HEK293 (cell line): ENCODE measurements around the gene SYNJ2.

ENCODE experiments used
- CTCF ChIA-PET: fragments of 350-600 bp; formaldehyde crosslinking; extraction: SDS; loops from one replicate; lab custom pipeline; 2021; ENCODE audit warnings: antibody characterized with exemption; lab: Yijun Ruan, JAX
- POLR2A ChIA-PET: fragments of 300-600 bp; formaldehyde crosslinking; extraction: SDS; loops from one replicate; lab custom pipeline; 2020; ENCODE audit warnings: antibody characterized with exemption, inconsistent platforms; lab: Yijun Ruan, JAX
- H3K27ac ChIP-seq: fragments of 200-500 bp; sonication (Bioruptor generic); 2 replicates; pipeline ENCODE4 v1.5.1; 2014; ENCODE audit warnings: low read depth, low read length, control low read depth, inconsistent platforms; ENCODE audit errors: extremely low read depth
- H3K36me3 ChIP-seq, 2 experiments: fragments of 200-500 bp in 1 of 2; sonication (Bioruptor generic) in 1 of 2; 1 replicate in 1 of 2; 2 replicates in 1 of 2; pipeline ENCODE4 v1.5.1; 2014 to 2017; ENCODE audit warnings: inconsistent platforms in 2 of 2, low read length in 2 of 2; ENCODE audit not compliant: control insufficient read depth in 2 of 2, insufficient read depth in 1 of 2
- H3K4me1 ChIP-seq: fragments of 200-500 bp; sonication (Bioruptor generic); 2 replicates; pipeline ENCODE4 v1.5.1; 2014; ENCODE audit warnings: mild to moderate bottlenecking, low read length, inconsistent platforms; ENCODE audit not compliant: control insufficient read depth, insufficient read depth
- H3K4me3 ChIP-seq: 2 replicates; pipeline ENCODE4 v1.5.1; 2011; ENCODE audit warnings: low read depth, mild to moderate bottlenecking, control low read depth, low read length, moderate library complexity
- H3K9me3 ChIP-seq: fragments of 200-500 bp; sonication (Bioruptor generic); 2 replicates; pipeline ENCODE4 v1.5.1; 2014; ENCODE audit warnings: low read depth, low read length, inconsistent platforms; ENCODE audit not compliant: control insufficient read depth, insufficient read depth
- ATF2 ChIP-seq: fragments of 450-650 bp; formaldehyde crosslinking; IDR thresholded peaks from 2 replicates; pipeline ENCODE4 v1.5.1; 2016; ENCODE audit warnings: missing biosample characterization, missing genetic modification characterization, low read depth
- BCL11A ChIP-seq: fragments of 450-650 bp; formaldehyde crosslinking; IDR thresholded peaks from 2 replicates; pipeline ENCODE4 v1.5.1; 2016; ENCODE audit warnings: low read depth, missing biosample characterization, missing genetic modification characterization
- GLIS2 ChIP-seq: fragments of 450-650 bp; formaldehyde crosslinking; IDR thresholded peaks from 2 replicates; pipeline ENCODE4 v1.5.1; 2016; ENCODE audit warnings: missing biosample characterization, missing genetic modification characterization
- IKZF3 ChIP-seq: fragments of 450-650 bp; IDR thresholded peaks from 2 replicates; pipeline ENCODE4 v1.5.0; 2018; ENCODE audit warnings: missing biosample characterization, mild to moderate bottlenecking, missing genetic modification characterization, moderate library complexity
- MYNN ChIP-seq: fragments of 450-650 bp; formaldehyde crosslinking; IDR thresholded peaks from 2 replicates; pipeline ENCODE4 v1.5.1; 2016; ENCODE audit warnings: missing biosample characterization, missing genetic modification characterization, borderline replicate concordance
- PRDM4 ChIP-seq: fragments of 450-650 bp; formaldehyde crosslinking; IDR thresholded peaks from 2 replicates; pipeline ENCODE4 v1.5.1; 2017; ENCODE audit warnings: missing biosample characterization, missing genetic modification characterization
- SCRT1 ChIP-seq: fragments of 450-650 bp; formaldehyde crosslinking; IDR thresholded peaks from 2 replicates; pipeline ENCODE4 v1.5.1; 2016; ENCODE audit warnings: missing biosample characterization, missing genetic modification characterization, borderline replicate concordance
- SP3 ChIP-seq: fragments of 450-650 bp; formaldehyde crosslinking; IDR thresholded peaks from 2 replicates; pipeline ENCODE4 v1.5.1; 2016; ENCODE audit warnings: missing biosample characterization, missing genetic modification characterization
- YY1 ChIP-seq: fragments of 450-650 bp; formaldehyde crosslinking; IDR thresholded peaks from 2 replicates; pipeline ENCODE4 v1.5.1; 2018; ENCODE audit warnings: missing biosample characterization, missing genetic modification characterization
- ZEB2 ChIP-seq: fragments of 450-650 bp; formaldehyde crosslinking; IDR thresholded peaks from 2 replicates; pipeline ENCODE4 v1.5.1; 2016; ENCODE audit warnings: missing biosample characterization, missing genetic modification characterization
- ZNF426 ChIP-seq: fragments of 450-650 bp; formaldehyde crosslinking; IDR thresholded peaks from 2 replicates; pipeline ENCODE4 v1.5.1; 2017; ENCODE audit warnings: missing biosample characterization, missing genetic modification characterization, mild to moderate bottlenecking, inconsistent platforms, moderate library complexity
- ZNF433 ChIP-seq: fragments of 450-650 bp; formaldehyde crosslinking; IDR thresholded peaks from 2 replicates; pipeline ENCODE4 v1.5.1; 2016; ENCODE audit warnings: missing biosample characterization, missing genetic modification characterization, low read depth
- ZNF449 ChIP-seq: fragments of 450-650 bp; formaldehyde crosslinking; IDR thresholded peaks from 2 replicates; pipeline ENCODE4 v1.5.1; 2017; ENCODE audit warnings: missing biosample characterization, mild to moderate bottlenecking, missing genetic modification characterization, moderate library complexity
- ZNF521 ChIP-seq: fragments of 450-650 bp; formaldehyde crosslinking; IDR thresholded peaks from 2 replicates; pipeline ENCODE4 v1.5.1; 2017; ENCODE audit warnings: missing biosample characterization, mild to moderate bottlenecking, missing genetic modification characterization
- ZNF629 ChIP-seq: fragments of 450-650 bp; formaldehyde crosslinking; IDR thresholded peaks from 2 replicates; pipeline ENCODE4 v1.5.1; 2017; ENCODE audit warnings: missing biosample characterization, missing genetic modification characterization
- TF ChIP-seq, protein P1 (sequence below): fragments of 450-650 bp; formaldehyde crosslinking; IDR thresholded peaks from 2 replicates; pipeline ENCODE4 v1.5.1; 2016; ENCODE audit warnings: missing biosample characterization, missing genetic modification characterization

SYNJ2 gene

DNA sequence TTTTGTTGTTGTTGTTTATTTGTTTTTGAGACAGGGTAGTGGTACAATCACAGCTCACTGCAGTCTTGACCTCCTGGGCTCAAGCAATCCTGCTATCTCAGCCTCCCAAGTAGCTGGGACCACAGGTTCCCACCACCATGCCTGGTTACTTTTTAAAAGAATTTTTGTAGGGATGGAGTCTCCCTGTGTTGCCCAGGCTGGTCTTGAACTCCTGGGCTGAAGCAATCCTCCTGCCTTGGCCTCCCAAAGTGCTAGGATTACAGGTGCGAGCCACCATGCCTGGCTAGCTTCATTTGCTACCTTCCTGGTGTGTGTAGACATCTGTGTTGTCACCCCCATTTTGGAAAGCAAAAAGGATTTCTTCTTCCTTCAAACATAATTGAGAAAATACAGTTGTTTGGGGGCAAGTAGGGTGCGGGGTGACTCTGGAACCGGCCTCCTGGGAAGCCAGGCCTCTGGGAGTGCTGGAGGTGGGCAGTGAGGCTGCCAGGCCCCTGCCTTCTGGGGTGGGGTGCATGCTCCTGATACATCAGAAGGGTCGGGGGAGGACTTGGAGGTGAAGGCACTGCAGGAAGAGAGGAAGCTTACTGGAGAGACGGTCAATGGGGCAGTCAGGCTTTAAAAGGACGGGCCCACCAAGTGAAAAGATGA, 28.4 kb downstream of the SYNJ2 start:
- no peak overlapping the region for H3K27ac ChIP-seq
- POLR2A ChIA-PET, result no interaction called here

More for the DNA sequence above, 28.4 kb downstream of the SYNJ2 start:
- no peaks in the 10 kb centered on the region for H3K9me3 ChIP-seq
- H3K4me3 ChIP-seq, result no peak overlapping the region
- no peak for TF ChIP-seq ZNF629 (tag by site-specific recombination)
- TF ChIP-seq GLIS2, result no peak
- no peak for TF ChIP-seq ZEB2
- TF ChIP-seq SP3 (tag by site-specific recombination), result no peak
- TF ChIP-seq, protein P1, sequence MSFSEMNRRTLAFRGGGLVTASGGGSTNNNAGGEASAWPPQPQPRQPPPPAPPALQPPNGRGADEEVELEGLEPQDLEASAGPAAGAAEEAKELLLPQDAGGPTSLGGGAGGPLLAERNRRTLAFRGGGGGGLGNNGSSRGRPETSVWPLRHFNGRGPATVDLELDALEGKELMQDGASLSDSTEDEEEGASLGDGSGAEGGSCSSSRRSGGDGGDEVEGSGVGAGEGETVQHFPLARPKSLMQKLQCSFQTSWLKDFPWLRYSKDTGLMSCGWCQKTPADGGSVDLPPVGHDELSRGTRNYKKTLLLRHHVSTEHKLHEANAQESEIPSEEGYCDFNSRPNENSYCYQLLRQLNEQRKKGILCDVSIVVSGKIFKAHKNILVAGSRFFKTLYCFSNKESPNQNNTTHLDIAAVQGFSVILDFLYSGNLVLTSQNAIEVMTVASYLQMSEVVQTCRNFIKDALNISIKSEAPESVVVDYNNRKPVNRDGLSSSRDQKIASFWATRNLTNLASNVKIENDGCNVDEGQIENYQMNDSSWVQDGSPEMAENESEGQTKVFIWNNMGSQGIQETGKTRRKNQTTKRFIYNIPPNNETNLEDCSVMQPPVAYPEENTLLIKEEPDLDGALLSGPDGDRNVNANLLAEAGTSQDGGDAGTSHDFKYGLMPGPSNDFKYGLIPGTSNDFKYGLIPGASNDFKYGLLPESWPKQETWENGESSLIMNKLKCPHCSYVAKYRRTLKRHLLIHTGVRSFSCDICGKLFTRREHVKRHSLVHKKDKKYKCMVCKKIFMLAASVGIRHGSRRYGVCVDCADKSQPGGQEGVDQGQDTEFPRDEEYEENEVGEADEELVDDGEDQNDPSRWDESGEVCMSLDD (tag by site-specific recombination), result no peak
- no peak for TF ChIP-seq ZNF433 (tag by site-specific recombination)
- no peak for TF ChIP-seq BCL11A (tag by site-specific recombination)
- TF ChIP-seq MYNN (tag by site-specific recombination), result no peak
- TF ChIP-seq ZNF521 (tag by site-specific recombination), result no peak
- no peak for TF ChIP-seq YY1 (tag by site-specific recombination)
- no peak for TF ChIP-seq ZNF449
- TF ChIP-seq ZNF426, result no peak
- TF ChIP-seq SCRT1 (tag by site-specific recombination), result no peak
- no peak for TF ChIP-seq PRDM4 (tag by site-specific recombination)
- no peak for TF ChIP-seq IKZF3 (tag by site-specific recombination)
- TF ChIP-seq ATF2, result no peak
- CTCF ChIA-PET, result interaction anchor here (0.7 kb wide), 1 partner anchor 13 kb away, joined by 4 read pairs; no protein-coding TSS in a partner anchor
- H3K4me1 ChIP-seq, result peaks cover 6% of the 10 kb centered on the region
- H3K36me3 ChIP-seq, result no peaks in the 10 kb centered on the region
